GM21390 (cell line): Measurements from ENCODE around the gene CFAP54.
A peak's percentile ranks its signal among the peaks of the same experiment; 100 is the strongest.
"Not testable (repeated sequence)": the region's sequence is repeated elsewhere in the genome, so short reads cannot be mapped to it uniquely, and the experiment has no call there.

ENCODE experiments used
- ATAC-seq: cut with Tn5 transposase; IDR thresholded peaks from one replicate; pipeline ENCODE4 v1.9.1; 2021; ENCODE audit not compliant: unreplicated experiment

Gene CFAP54

GRCh38 chr12:96489392-96490056 is at the start of gene CFAP54:
TSS of gene CFAP54 (plus strand) at chr12:96489577. CDS start at chr12:96489610, 33 bp downstream.
- peak; percentile 89 for ATAC-seq

- no peak for ATAC-seq
These were observed 47.6 kb upstream of the CFAP54 start for GRCh38 chr12:96441816-96442215.

- no peak for ATAC-seq
These were observed 46.5 kb upstream of the CFAP54 start for GRCh38 chr12:96442906-96443305.

- ATAC-seq: no peak
These were observed 45.0 kb upstream of the CFAP54 start for GRCh38 chr12:96444399-96444798.

- ATAC-seq: peak; percentile 99
These were observed 43.4 kb upstream of the CFAP54 start for GRCh38 chr12:96445691-96446583.

GRCh38 chr12:96447256-96447655 is 42.1 kb upstream of the CFAP54 start:
- no peak for ATAC-seq

- no peak for ATAC-seq
These were observed 41.1 kb upstream of the CFAP54 start for GRCh38 chr12:96448300-96448699.

- ATAC-seq: no peak
These were observed 37.0 kb upstream of the CFAP54 start for GRCh38 chr12:96452261-96452922.

GRCh38 chr12:96454396-96454795 is 35.0 kb upstream of the CFAP54 start:
- ATAC-seq: no peak

GRCh38 chr12:96456265-96456974 is 33.0 kb upstream of the CFAP54 start:
- peak; percentile 93 for ATAC-seq

- no peak for ATAC-seq
These were observed 32.0 kb upstream of the CFAP54 start for GRCh38 chr12:96457191-96457930.

- not testable (repeated sequence) for ATAC-seq
These were observed 30.1 kb upstream of the CFAP54 start for GRCh38 chr12:96459281-96459680.

GRCh38 chr12:96462571-96463280 is 26.7 kb upstream of the CFAP54 start:
- ATAC-seq: no peak

GRCh38 chr12:96465896-96466295 is 23.5 kb upstream of the CFAP54 start:
- ATAC-seq: no peak

- no peak for ATAC-seq
These were observed 22.2 kb upstream of the CFAP54 start for GRCh38 chr12:96466939-96467751.

- no peak for ATAC-seq
These were observed 17.9 kb upstream of the CFAP54 start for GRCh38 chr12:96471368-96472050.

- ATAC-seq: no peak
These were observed 17.0 kb upstream of the CFAP54 start for GRCh38 chr12:96472384-96472783.

GRCh38 chr12:96473394-96474093 is 15.8 kb upstream of the CFAP54 start:
- no peak for ATAC-seq
